T-cell (primary cell): ENCODE data around the gene ZFC3H1. TPM values are rescaled to one million over a fixed set of nuclear protein-coding genes. Genes with fewer than 3 reads are reported as not detected.
"Not testable (repeated sequence)": the region's sequence is repeated elsewhere in the genome, so short reads cannot be mapped to it uniquely, and the experiment has no call there.

Source experiments
- ATAC-seq, 4 experiments: fragments of 200-7000 bp in 3 of 4; fragments of 150-1000 bp in 1 of 4; cut with Tn5 transposase; replicated peaks in 1 of 4; 1 replicate in 3 of 4; 2 replicates in 1 of 4; pipeline ENCODE4 v1.10.0; 2021; ENCODE audit warnings: moderate library complexity in 3 of 4, mild to moderate bottlenecking in 2 of 4, moderate number of reproducible peaks in 1 of 4
- CTCF ChIA-PET, 2 donors: fragments of 300-600 bp; sonication (Branson Sonifier 250); formaldehyde crosslinking; loops; one replicate each; lab custom pipeline; 2022; ENCODE audit warnings: antibody characterized with exemption in 2 of 2; lab: Charles Lee
- POLR2A ChIA-PET, 2 donors: fragments of 300-600 bp; sonication (Branson Sonifier 250); formaldehyde crosslinking; loops; one replicate each; lab custom pipeline; 2022; ENCODE audit warnings: antibody characterized with exemption in 2 of 2; lab: Charles Lee
- DNase-seq, 35 experiments: peaks; one replicate each; pipeline versions ENCODE4 v3.0.0 to v3.0.0-alpha.2; 2013 to 2023
- H3K27ac ChIP-seq: one replicate; pipeline ENCODE4 v1.5.1; 2013; ENCODE audit warnings: low read length
- H3K27me3 ChIP-seq, 2 experiments: replicated peaks in 1 of 2; 1 replicate in 1 of 2; 2 replicates in 1 of 2; pipeline versions ENCODE4 v1.6.1 to v1.7.0; 2013; ENCODE audit warnings: low read length in 1 of 2, mixed read lengths in 1 of 2; ENCODE audit not compliant: control insufficient read depth in 2 of 2, insufficient read depth in 2 of 2; ENCODE audit errors: extremely low read depth in 1 of 2
- H3K36me3 ChIP-seq, 2 donors: 1 replicate in 1 of 2; 2 replicates in 1 of 2; pipeline versions ENCODE4 v1.6.1 to v1.7.0; 2013; ENCODE audit warnings: low read length in 1 of 2; ENCODE audit not compliant: control insufficient read depth in 2 of 2, insufficient read depth in 1 of 2; ENCODE audit errors: extremely low read depth in 1 of 2
- H3K4me1 ChIP-seq, 2 experiments: 1 replicate in 1 of 2; 2 replicates in 1 of 2; pipeline versions ENCODE4 v1.6.1 to v1.7.0; 2013; ENCODE audit warnings: low read length in 2 of 2, mixed read lengths in 1 of 2; ENCODE audit not compliant: insufficient read depth in 2 of 2, control insufficient read depth in 1 of 2; ENCODE audit errors: extremely low read depth in 1 of 2
- H3K4me3 ChIP-seq, 2 donors: 1 replicate in 1 of 2; 2 replicates in 1 of 2; pipeline versions ENCODE4 v1.5.1 to v1.7.0; 2013; ENCODE audit warnings: mild to moderate bottlenecking in 2 of 2, low read length in 1 of 2, moderate library complexity in 1 of 2; ENCODE audit not compliant: control insufficient read depth in 1 of 2; ENCODE audit errors: extremely low read depth in 1 of 2
- H3K9me3 ChIP-seq: 2 replicates; pipeline ENCODE4 v1.7.0; 2013
- H3K27ac Mint-ChIP-seq, 2 donors: one replicate each; pipeline ENCODE4 v1.8.0; 2020 to 2021; ENCODE audit warnings: mild to moderate bottlenecking in 2 of 2, mixed read lengths in 2 of 2
- H3K27me3 Mint-ChIP-seq, 2 donors: one replicate each; pipeline ENCODE4 v1.8.0; 2021 to 2022; ENCODE audit warnings: mixed read lengths in 2 of 2
- H3K36me3 Mint-ChIP-seq: one replicate; pipeline ENCODE4 v1.8.0; 2021; ENCODE audit warnings: mixed read lengths
- H3K4me1 Mint-ChIP-seq, 3 donors: one replicate each; pipeline ENCODE4 v1.8.0; 2020 to 2022; ENCODE audit warnings: mixed read lengths in 3 of 3, mild to moderate bottlenecking in 1 of 3
- H3K4me3 Mint-ChIP-seq, 3 donors: one replicate each; pipeline ENCODE4 v1.8.0; 2020 to 2022; ENCODE audit warnings: mild to moderate bottlenecking in 3 of 3, mixed read lengths in 3 of 3, moderate library complexity in 3 of 3
- H3K9me3 Mint-ChIP-seq, 3 donors: one replicate each; pipeline ENCODE4 v1.8.0; 2020 to 2022; ENCODE audit warnings: mixed read lengths in 3 of 3
- WGBS: methylation state at CpG from one replicate; pipeline ENCODE4 v1.1.5; 2013; ENCODE audit warnings: missing lambda C conversion rate; ENCODE audit not compliant: insufficient coverage; 5-methylcytosine and 5-hydroxymethylcytosine counted together
- total RNA-seq, 35 experiments: library from RNA in 6 of 35; stranded (reverse) in 6 of 35; fragments of 120-200 nt in 1 of 35; gene quantifications; one replicate each; pipeline versions ENCODE4 v1.2.1 to v1.2.4 and lab custom pipeline; 2013 to 2026

Gene ZFC3H1
- total RNA-seq, 5 donors from 2014 or later (not counting 1 experiment from before 2014, with no cell fraction given), result 85.5 to 146 (median 106) TPM

DNA sequence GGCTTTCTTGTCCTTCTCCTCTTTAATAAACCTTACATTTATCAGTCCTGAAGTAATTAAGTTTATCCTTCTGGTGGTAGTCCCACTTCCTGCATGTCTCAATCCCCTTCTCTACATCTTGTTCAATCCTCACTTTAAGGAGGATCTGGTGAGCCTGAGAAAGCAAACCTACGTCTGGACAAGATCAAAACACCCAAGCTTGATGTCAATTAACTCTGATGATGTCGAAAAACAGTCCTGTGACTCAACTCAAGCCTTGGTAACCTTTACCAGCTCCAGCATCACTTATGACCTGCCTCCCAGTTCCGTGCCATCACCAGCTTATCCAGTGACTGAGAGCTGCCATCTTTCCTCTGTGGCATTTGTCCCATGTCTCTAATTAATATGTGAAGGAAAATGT lies 79.3 kb downstream of the ZFC3H1 start:
- no peak overlapping the region for H3K27ac Mint-ChIP-seq

DNA sequence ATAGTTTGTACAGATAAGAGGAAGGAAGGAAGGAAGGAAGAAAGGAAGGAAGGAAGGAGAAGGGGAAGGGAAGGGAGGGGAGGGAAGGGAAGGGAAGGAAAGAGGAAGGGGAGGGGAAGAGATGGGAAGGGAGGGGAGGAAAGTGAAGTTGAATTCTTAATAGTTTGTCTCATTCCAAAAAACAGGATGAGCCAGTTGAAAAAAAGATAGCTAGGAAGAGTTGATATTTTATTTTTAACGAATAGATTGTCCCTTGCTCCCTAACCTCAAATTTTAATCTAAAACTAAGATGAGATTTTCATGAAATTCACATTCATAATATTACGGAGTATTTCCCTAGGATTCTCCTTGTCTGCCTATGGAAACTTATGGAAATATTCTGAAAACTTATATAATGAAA lies 80.7 kb downstream of the ZFC3H1 start:
- Mint-ChIP-seq H3K4me3 (no peak overlapping the region), H3K27ac (no peak overlapping the region), H3K36me3 (no peaks in the 10 kb centered on the region), H3K27me3 (peaks cover 0 to 8% of the 10 kb centered on the region in 2 donors), H3K4me1 (no peaks in the 10 kb centered on the region), H3K9me3 (no peaks in the 10 kb centered on the region)
- CTCF ChIA-PET, result no interaction called here
- Histone ChIP-seq H3K9me3 (no peaks in the 10 kb centered on the region), H3K4me3 (no peak overlapping the region), H3K36me3 (no peaks in the 10 kb centered on the region), H3K4me1 (no peaks in the 10 kb centered on the region), H3K27me3 (peaks cover 0 to 6% of the 10 kb centered on the region in 2 experiments), H3K27ac (no peak overlapping the region)
- ATAC-seq (no peak), DNase-seq (no peak)
- WGBS, result no CpG with 5 or more reads among the region's 2 CpGs
- POLR2A ChIA-PET, result no interaction called here

More for the DNA sequence above, 79.3 kb downstream of the ZFC3H1 start:
- Mint-ChIP-seq H3K36me3 (no peaks in the 10 kb centered on the region), H3K27me3 (peaks cover 0 to 8% of the 10 kb centered on the region in 2 donors), H3K4me3 (no peak overlapping the region), H3K9me3 (no peaks in the 10 kb centered on the region), H3K4me1 (no peaks in the 10 kb centered on the region)
- 72% methylated on average over 2 of the region's 3 CpGs for WGBS
- ChIA-PET POLR2A (no interaction called here), CTCF (no interaction called here)
- Histone ChIP-seq H3K4me3 (no peak overlapping the region), H3K27ac (no peak overlapping the region), H3K27me3 (peaks cover 0 to 6% of the 10 kb centered on the region in 2 experiments), H3K9me3 (no peaks in the 10 kb centered on the region), H3K36me3 (no peaks in the 10 kb centered on the region), H3K4me1 (no peaks in the 10 kb centered on the region)
- ATAC-seq (no peak), DNase-seq (no peak)

DNA sequence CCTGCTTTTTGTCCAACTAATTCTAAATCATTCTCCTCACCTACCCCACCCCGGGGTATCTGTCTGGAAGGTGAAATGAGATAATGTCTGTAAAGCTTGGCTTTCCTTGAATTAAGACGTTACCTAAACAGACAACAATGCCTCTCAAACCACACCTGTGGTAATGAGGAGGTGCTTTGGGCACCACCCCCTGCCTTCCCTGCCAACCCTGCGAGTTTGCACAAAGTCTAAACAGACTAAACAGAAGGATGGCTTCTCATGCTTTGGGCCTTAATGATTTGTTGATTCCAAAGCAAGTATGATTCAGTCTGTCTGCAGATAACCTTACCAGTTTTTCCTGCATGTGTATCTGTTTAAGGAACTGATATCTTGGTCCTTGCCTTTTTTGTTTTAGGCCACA lies 82.4 kb downstream of the ZFC3H1 start:
- no peak overlapping the region for H3K27ac ChIP-seq
- ATAC-seq, result no peak
- no peak overlapping the region for H3K4me3 ChIP-seq
- ChIA-PET POLR2A (no interaction called here), CTCF (no interaction called here)
- no peaks in the 10 kb centered on the region for H3K36me3 ChIP-seq
- WGBS, result no CpG with 5 or more reads among the region's 3 CpGs
- H3K9me3 ChIP-seq, result no peaks in the 10 kb centered on the region
- Mint-ChIP-seq H3K9me3 (no peaks in the 10 kb centered on the region), H3K36me3 (no peaks in the 10 kb centered on the region), H3K4me3 (no peak overlapping the region), H3K27ac (no peak overlapping the region), H3K4me1 (no peaks in the 10 kb centered on the region), H3K27me3 (peaks cover 0 to 6% of the 10 kb centered on the region in 2 donors)
- peaks cover 0 to 6% of the 10 kb centered on the region in 2 experiments for H3K27me3 ChIP-seq
- H3K4me1 ChIP-seq, result no peaks in the 10 kb centered on the region
- DNase-seq, result no peak

DNA sequence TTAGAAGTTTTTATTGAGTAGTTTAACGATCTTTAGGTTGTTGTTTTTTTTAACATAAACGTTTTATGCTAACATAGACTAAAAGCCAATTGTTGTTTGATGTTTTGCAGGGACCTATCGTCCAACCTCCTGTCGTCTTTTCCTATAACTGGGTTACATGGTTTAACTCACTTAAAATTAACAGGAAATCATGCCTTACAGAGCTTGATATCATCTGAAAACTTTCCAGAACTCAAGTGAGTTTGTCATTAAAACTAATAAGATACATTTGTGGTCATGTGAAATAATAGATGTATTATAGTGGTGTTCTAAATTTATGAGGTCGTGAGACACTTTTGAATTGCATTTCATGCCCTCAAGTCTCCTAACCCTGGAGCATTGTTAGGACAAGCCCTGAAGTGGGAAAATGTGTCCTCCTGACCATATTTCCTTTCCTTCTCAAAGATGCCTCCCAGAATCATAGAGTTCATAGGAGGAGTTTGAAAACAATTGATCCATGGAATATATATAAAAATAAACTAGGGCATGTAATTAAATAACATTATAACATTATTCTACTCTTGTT lies 84.9 kb downstream of the ZFC3H1 start:
- Histone ChIP-seq H3K4me1 (no peaks in the 10 kb centered on the region), H3K9me3 (no peaks in the 10 kb centered on the region), H3K27ac (no peak overlapping the region), H3K27me3 (peaks cover 0 to 4% of the 10 kb centered on the region in 2 experiments), H3K4me3 (no peak overlapping the region), H3K36me3 (no peaks in the 10 kb centered on the region)
- H3K4me3 Mint-ChIP-seq, result no peak overlapping the region
- H3K4me1 Mint-ChIP-seq, result no peaks in the 10 kb centered on the region
- ChIA-PET POLR2A (no interaction called here), CTCF (no interaction called here)
- peaks cover 3 to 4% of the 10 kb centered on the region in 2 donors for H3K27me3 Mint-ChIP-seq
- H3K36me3 Mint-ChIP-seq, result no peaks in the 10 kb centered on the region
- ATAC-seq, result no peak
- no peak for DNase-seq
- no CpG with 5 or more reads among the region's 5 CpGs for WGBS
- H3K9me3 Mint-ChIP-seq, result no peaks in the 10 kb centered on the region
- no peak overlapping the region for H3K27ac Mint-ChIP-seq

DNA sequence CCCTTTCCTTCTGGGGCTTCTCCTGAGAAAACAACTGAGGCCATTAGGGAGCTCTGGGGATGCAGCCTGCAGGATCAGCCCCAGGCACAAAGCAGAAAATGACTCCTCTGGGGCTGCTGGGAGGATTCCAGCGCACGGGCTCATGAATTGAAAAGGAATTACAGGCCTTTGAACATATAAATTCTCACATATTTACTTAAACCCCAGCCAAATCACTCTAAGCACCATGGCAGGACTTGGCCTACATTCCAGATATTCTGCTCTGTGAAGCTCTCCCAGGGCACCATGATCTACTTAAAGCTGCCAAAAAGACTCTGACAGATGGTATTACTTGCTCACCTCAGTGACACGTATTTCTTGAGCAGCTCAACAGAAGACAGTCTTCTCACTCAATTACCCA lies 87.2 kb downstream of the ZFC3H1 start:
- WGBS, result 93% methylated on average over 3 of the region's 3 CpGs
- peaks cover 3 to 4% of the 10 kb centered on the region in 2 donors for H3K27me3 Mint-ChIP-seq
- Histone ChIP-seq H3K36me3 (no peaks in the 10 kb centered on the region), H3K4me3 (no peak overlapping the region), H3K27me3 (no peaks in the 10 kb centered on the region), H3K27ac (no peak overlapping the region), H3K9me3 (no peaks in the 10 kb centered on the region), H3K4me1 (no peaks in the 10 kb centered on the region)
- ATAC-seq (no peak), DNase-seq (no peak)
- no peak overlapping the region for H3K27ac Mint-ChIP-seq
- ChIA-PET CTCF (no interaction called here), POLR2A (no interaction called here)
- no peaks in the 10 kb centered on the region for H3K9me3 Mint-ChIP-seq
- no peak overlapping the region for H3K4me3 Mint-ChIP-seq
- no peaks in the 10 kb centered on the region for H3K36me3 Mint-ChIP-seq
- peaks cover 0 to 2% (median 0%) of the 10 kb centered on the region in 3 donors for H3K4me1 Mint-ChIP-seq

DNA sequence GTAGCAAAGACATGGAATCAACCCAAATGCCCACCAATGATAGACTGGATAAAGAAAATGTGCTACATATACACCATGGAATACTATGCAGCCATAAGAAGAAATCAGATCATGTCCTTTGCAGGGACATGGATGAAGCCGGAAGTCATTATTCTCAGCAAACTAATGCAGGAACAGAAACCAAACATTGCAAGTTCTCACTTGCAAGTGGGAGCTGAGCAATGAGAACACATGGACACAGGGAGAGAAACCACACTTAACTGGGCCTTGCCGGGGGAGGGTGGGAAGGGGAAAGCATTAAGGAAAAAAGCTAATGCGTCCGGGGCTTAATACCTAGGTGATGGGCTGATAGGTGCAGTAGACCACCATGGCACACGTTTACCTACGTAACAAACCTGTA lies 93.8 kb downstream of the ZFC3H1 start:
- H3K4me3 Mint-ChIP-seq, POLR2A ChIA-PET, ATAC-seq, H3K4me1 ChIP-seq, H3K4me1 Mint-ChIP-seq, H3K36me3 ChIP-seq, H3K27me3 ChIP-seq, CTCF ChIA-PET, H3K27ac ChIP-seq, H3K9me3 ChIP-seq, H3K4me3 ChIP-seq, H3K27ac Mint-ChIP-seq, H3K36me3 Mint-ChIP-seq, DNase-seq, H3K9me3 Mint-ChIP-seq: not testable (repeated sequence)
- WGBS, result 88% methylated on average over 1 of the region's 6 CpGs
- peaks cover 14 to 16% of the 10 kb centered on the region in 2 donors for H3K27me3 Mint-ChIP-seq

DNA sequence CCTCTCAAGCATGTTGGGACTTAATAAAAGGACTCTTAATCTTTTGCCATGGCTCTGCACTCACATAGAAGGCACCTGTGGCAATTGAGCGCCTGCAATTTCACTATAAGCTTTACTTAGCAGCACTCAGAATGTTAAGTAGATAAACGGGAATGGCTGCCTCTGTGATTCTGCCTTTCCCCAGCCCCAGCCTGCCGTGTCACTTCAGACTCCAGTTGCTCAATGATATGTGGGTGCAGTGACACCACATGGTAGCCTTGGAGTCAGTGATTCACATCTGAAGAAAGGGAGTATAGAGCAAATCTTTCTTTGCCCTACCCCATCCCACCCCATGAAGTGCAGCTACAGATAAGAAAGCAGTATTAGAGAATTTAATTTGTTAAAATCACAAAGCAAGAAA lies 96.1 kb downstream of the ZFC3H1 start:
- H3K27ac Mint-ChIP-seq, result no peak overlapping the region
- H3K4me1 Mint-ChIP-seq, result no peaks in the 10 kb centered on the region
- no peak overlapping the region for H3K4me3 Mint-ChIP-seq
- Histone ChIP-seq H3K9me3 (no peaks in the 10 kb centered on the region), H3K4me3 (no peak overlapping the region), H3K27me3 (no peaks in the 10 kb centered on the region), H3K36me3 (no peaks in the 10 kb centered on the region), H3K4me1 (no peaks in the 10 kb centered on the region), H3K27ac (no peak overlapping the region)
- no peak for DNase-seq
- no CpG with 5 or more reads among the region's 3 CpGs for WGBS
- H3K27me3 Mint-ChIP-seq, result peaks cover 11 to 16% of the 10 kb centered on the region in 2 donors
- ATAC-seq, result no peak
- CTCF ChIA-PET, result no interaction called here
- no peaks in the 10 kb centered on the region for H3K36me3 Mint-ChIP-seq
- POLR2A ChIA-PET, result interaction anchor here in 1 of 2 donors (0.6 kb wide), 1 partner anchor 13 kb away, joined by 3 read pairs; no protein-coding TSS in a partner anchor
- no peaks in the 10 kb centered on the region for H3K9me3 Mint-ChIP-seq
